Measurements from ENCODE around the gene NVL. TPM values are rescaled to one million over a fixed set of nuclear protein-coding genes. Genes with fewer than 3 reads are reported as not detected.

The NVL gene
- total RNA-seq, 1 experiment from 2014 or later, result 21.9 TPM

- TF ChIP-seq CEBPB (IDR thresholded peaks at IDR 0.05; ENCODE audit: low read depth) (no peak), POLR2A (IDR thresholded peaks at IDR 0.05; ENCODE audit: borderline replicate concordance, extremely low read depth, insufficient read depth, insufficient read length) (peak; percentile 28), JUND (IDR thresholded peaks at IDR 0.05) (no peak), EZH2phosphoT487 (IDR thresholded peaks at IDR 0.05; ENCODE audit: borderline replicate concordance) (no peak), EZH2 (IDR thresholded peaks at IDR 0.05) (no peak)
These were observed 146.9 kb downstream of the NVL start, which contains the start of gene DEGS1 (continued) for GRCh38 chr1:224182866-224183590.

- H3K4me2 ChIP-seq (ENCODE audit: low read length), result peak overlapping the region; percentile 90
- RAD21 ChIA-PET (ENCODE audit: low non-redundant PET in 1 of 2, low total read pairs in 2 of 2, uncharacterized antibody in 2 of 2, unreplicated experiment in 2 of 2), result interaction anchor here in 1 of 2 experiments (1.2 kb wide), 1 partner anchor 148 kb away, joined by 3 read pairs; the partner anchor contains the start of gene NVL
- H3K9me2 ChIP-seq (ENCODE audit: insufficient read depth), result no peaks in the 10 kb centered on the region
- CTCF ChIA-PET, result interaction anchor here (0.7 kb wide), 1 partner anchor 8 kb away, joined by 3 read pairs; no protein-coding TSS in a partner anchor
- no peaks in the 10 kb centered on the region for H3K36me3 ChIP-seq (ENCODE audit: control insufficient read depth in 1 of 2, insufficient read depth in 2 of 2, low read length in 2 of 2)
- peaks cover 2 to 23% of the 10 kb centered on the region in 2 experiments; a peak in 3 of 4 replicates for H3K4me1 ChIP-seq (ENCODE audit: control insufficient read depth in 1 of 2, insufficient read depth in 2 of 2, low read length in 2 of 2)
- H3K9ac ChIP-seq (ENCODE audit: low read length), result peak overlapping the region; percentile 90
- DNase-seq (ENCODE audit: low read depth, low spot score), result no peak
- peak overlapping the region; percentile 78 to 89 for H3K4me3 ChIP-seq (replicated peaks in 1 of 2; ENCODE audit: low read depth in 1 of 2, low read length in 2 of 2)
- H4K20me1 ChIP-seq (ENCODE audit: insufficient read depth), result no peaks in the 10 kb centered on the region
- peak overlapping the region; percentile 74 for H2AFZ ChIP-seq (ENCODE audit: low read depth, low read length, poor library complexity, severe bottlenecking)
- ATAC-seq, result no peak
- TF ChIP-seq CEBPB (IDR thresholded peaks at IDR 0.05; ENCODE audit: low read depth) (peak; percentile 58), CTCF (IDR thresholded peaks at IDR 0.05 in 2 of 3, conservative IDR thresholded peaks at IDR 0.05 in 1 of 3; ENCODE audit: borderline replicate concordance in 1 of 3, insufficient read depth in 1 of 3, low read depth in 2 of 3, low read length in 2 of 3) (no peak), EZH2 (IDR thresholded peaks at IDR 0.05) (no peak), FOSL1 (IDR thresholded peaks at IDR 0.05; ENCODE audit: low read depth) (0 out of 2 replicates have a peak, but pooled peaks have one; percentile 15)
- no peaks in the 10 kb centered on the region for H3K27me3 ChIP-seq (ENCODE audit: insufficient read depth, low read length)
- peak overlapping the region; percentile 86 for H3K27ac ChIP-seq (ENCODE audit: low read depth, low read length)
- POLR2A ChIA-PET, result interaction anchor here (0.7 kb wide), 3 partner anchors 10 to 531 kb away, joined by 3 read pairs; no protein-coding TSS in a partner anchor
- H3K9me3 ChIP-seq (ENCODE audit: control insufficient read depth in 1 of 2, insufficient read depth in 1 of 2, low read depth in 1 of 2, low read length in 2 of 2), result no peaks in the 10 kb centered on the region
- TSS peak; percentile 89 for BruUV-seq (replicated peaks)
- intact Hi-C loops (cut with micrococcal nuclease), result no loop called here
- H3K79me2 ChIP-seq (ENCODE audit: insufficient read depth, low read length), result peaks cover 38% of the 10 kb centered on the region
These were observed 147.7 kb downstream of the NVL start for GRCh38 chr1:224182057-224182865.

All from HCT116 (cell line).